ENCODE data around the gene CLEC4M.

DNA sequence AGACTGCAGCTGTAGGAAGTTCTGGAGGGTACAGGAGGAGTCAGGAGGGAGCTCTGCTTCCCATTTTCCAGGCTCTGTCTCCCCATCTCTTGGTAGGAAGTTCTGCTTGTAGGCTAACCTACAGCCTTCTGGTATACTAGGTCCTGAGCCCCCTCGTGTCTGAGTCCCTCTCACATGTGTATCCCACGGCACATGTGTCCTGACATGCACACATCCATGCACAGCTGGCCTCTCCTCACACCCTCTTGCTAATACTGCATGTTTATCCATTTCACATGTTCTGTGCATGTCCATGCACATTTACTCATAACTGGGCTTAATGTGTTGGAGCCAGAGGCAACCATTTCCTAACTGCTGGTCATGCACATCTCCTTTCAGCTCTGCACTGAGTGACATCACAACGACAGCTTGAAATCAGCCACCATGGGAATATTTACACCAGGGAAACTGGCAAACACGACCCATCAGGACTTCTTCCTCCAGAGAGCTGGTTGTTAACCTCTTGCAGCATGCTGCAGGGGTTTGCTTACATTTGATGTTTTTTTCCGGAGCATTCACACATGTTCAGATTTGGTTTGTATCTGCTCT, 18.8 kb upstream of the CLEC4M start:
- TF ChIP-seq, protein P1, sequence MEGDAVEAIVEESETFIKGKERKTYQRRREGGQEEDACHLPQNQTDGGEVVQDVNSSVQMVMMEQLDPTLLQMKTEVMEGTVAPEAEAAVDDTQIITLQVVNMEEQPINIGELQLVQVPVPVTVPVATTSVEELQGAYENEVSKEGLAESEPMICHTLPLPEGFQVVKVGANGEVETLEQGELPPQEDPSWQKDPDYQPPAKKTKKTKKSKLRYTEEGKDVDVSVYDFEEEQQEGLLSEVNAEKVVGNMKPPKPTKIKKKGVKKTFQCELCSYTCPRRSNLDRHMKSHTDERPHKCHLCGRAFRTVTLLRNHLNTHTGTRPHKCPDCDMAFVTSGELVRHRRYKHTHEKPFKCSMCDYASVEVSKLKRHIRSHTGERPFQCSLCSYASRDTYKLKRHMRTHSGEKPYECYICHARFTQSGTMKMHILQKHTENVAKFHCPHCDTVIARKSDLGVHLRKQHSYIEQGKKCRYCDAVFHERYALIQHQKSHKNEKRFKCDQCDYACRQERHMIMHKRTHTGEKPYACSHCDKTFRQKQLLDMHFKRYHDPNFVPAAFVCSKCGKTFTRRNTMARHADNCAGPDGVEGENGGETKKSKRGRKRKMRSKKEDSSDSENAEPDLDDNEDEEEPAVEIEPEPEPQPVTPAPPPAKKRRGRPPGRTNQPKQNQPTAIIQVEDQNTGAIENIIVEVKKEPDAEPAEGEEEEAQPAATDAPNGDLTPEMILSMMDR (conservative IDR thresholded peaks at IDR 0.05; ENCODE audit: low read depth in 2 of 2): no peak
- TF ChIP-seq POLR2AphosphoS5 (IDR thresholded peaks at IDR 0.05; ENCODE audit: low read depth): no peak
- no peak for TF ChIP-seq EZH2phosphoT487 (IDR thresholded peaks at IDR 0.05; ENCODE audit: unreplicated experiment)
- no peak for TF ChIP-seq EZH2 (IDR thresholded peaks at IDR 0.05; ENCODE audit: low read depth, unreplicated experiment)
- no peak for TF ChIP-seq ZNF331 (CRISPR knock-in tag; IDR thresholded peaks at IDR 0.05; ENCODE audit: low read depth)
- TF ChIP-seq, protein P2, sequence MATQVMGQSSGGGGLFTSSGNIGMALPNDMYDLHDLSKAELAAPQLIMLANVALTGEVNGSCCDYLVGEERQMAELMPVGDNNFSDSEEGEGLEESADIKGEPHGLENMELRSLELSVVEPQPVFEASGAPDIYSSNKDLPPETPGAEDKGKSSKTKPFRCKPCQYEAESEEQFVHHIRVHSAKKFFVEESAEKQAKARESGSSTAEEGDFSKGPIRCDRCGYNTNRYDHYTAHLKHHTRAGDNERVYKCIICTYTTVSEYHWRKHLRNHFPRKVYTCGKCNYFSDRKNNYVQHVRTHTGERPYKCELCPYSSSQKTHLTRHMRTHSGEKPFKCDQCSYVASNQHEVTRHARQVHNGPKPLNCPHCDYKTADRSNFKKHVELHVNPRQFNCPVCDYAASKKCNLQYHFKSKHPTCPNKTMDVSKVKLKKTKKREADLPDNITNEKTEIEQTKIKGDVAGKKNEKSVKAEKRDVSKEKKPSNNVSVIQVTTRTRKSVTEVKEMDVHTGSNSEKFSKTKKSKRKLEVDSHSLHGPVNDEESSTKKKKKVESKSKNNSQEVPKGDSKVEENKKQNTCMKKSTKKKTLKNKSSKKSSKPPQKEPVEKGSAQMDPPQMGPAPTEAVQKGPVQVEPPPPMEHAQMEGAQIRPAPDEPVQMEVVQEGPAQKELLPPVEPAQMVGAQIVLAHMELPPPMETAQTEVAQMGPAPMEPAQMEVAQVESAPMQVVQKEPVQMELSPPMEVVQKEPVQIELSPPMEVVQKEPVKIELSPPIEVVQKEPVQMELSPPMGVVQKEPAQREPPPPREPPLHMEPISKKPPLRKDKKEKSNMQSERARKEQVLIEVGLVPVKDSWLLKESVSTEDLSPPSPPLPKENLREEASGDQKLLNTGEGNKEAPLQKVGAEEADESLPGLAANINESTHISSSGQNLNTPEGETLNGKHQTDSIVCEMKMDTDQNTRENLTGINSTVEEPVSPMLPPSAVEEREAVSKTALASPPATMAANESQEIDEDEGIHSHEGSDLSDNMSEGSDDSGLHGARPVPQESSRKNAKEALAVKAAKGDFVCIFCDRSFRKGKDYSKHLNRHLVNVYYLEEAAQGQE (IDR thresholded peaks at IDR 0.05; ENCODE audit: unreplicated experiment): no peak

All from GM23338 (cell line).